AG10803 (cell line): ENCODE results near the gene PNPLA7.

Source experiments
- DNase-seq: peaks from one replicate; pipeline ENCODE4 v3.0.0; 2010; ENCODE audit warnings: low read depth
- H3K4me3 ChIP-seq: 2 replicates; pipeline ENCODE4 v1.5.1; 2011; ENCODE audit warnings: mild to moderate bottlenecking, low read length, control low read depth
- TF ChIP-seq, protein P1 (sequence below): conservative IDR thresholded peaks from 2 replicates; pipeline ENCODE4 v1.5.1; 2011; ENCODE audit warnings: mild to moderate bottlenecking, low read length, control low read depth, inconsistent platforms

PNPLA7 gene

GRCh38 chr9:137459152-137459600 lies 91.0 kb downstream of the PNPLA7 start, which contains the start of gene NSMF:
Gene NSMF (minus strand): TSS chr9:137459334. CDS start chr9:137459102, 232 bp downstream.
- peak within 1 kb of the TSS; percentile 67 for H3K4me3 ChIP-seq
- TF ChIP-seq, protein P1, sequence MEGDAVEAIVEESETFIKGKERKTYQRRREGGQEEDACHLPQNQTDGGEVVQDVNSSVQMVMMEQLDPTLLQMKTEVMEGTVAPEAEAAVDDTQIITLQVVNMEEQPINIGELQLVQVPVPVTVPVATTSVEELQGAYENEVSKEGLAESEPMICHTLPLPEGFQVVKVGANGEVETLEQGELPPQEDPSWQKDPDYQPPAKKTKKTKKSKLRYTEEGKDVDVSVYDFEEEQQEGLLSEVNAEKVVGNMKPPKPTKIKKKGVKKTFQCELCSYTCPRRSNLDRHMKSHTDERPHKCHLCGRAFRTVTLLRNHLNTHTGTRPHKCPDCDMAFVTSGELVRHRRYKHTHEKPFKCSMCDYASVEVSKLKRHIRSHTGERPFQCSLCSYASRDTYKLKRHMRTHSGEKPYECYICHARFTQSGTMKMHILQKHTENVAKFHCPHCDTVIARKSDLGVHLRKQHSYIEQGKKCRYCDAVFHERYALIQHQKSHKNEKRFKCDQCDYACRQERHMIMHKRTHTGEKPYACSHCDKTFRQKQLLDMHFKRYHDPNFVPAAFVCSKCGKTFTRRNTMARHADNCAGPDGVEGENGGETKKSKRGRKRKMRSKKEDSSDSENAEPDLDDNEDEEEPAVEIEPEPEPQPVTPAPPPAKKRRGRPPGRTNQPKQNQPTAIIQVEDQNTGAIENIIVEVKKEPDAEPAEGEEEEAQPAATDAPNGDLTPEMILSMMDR, result no peak
- DNase-seq, result peak; percentile 83

DNA sequence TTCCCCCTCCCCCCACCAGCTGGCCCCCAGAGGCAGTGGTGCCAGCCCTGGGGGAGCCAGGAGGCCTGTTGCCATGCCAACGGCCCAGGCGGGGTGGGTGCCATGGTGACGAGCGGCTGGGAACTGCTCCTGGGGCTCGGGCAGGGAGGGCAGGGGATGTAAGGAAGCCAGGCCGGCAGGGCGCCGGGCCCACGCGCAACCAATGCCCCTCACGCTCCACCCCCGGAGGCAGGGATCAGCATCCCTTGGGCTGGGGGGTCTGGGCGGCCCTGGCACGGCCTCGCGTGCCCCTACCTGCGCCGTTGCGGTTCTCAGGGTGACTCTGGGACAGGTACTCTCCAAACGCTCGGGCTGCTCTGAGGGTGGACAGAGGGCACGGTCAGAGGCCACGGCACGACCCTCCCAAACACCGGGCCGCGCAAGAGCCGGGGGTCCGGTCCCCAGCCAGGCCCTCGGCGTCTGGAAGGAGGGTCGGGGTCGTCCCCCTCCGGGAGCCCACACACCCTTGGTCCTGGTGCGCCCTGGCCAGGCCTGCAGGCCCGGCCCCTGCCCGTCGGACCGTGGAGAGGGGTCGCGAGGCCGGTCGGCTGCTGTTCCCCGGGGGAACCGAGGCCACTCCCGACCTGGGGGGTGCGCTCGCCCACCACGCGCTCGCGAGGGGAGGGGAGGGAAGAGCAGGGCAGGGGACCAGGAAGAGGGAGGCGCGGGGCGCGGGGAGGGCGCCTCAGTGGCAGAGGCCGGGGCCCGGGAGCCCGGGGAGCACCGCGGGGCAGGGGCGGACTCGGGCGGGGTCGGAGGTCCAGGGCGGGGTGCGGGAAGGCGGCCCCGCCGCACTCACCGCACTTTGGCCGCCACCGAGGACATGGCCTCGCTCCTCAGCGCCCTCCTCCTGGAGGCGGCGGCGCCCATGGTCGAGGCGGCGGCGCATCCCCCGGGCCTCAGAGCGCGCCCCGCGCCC lies 91.7 kb downstream of the PNPLA7 start:
- DNase-seq, result no peak
- TF ChIP-seq, protein P1, result no peak
- peak overlapping the region; percentile 67 for H3K4me3 ChIP-seq

- peak overlapping the region; percentile 67 for H3K4me3 ChIP-seq
- DNase-seq, result no peak
- TF ChIP-seq, protein P1, result no peak
These were observed 92.6 kb downstream of the PNPLA7 start for GRCh38 chr9:137457406-137458193.

- TF ChIP-seq, protein P1, result no peak
- DNase-seq, result no peak
- H3K4me3 ChIP-seq, result no peak overlapping the region
These were observed 93.3 kb downstream of the PNPLA7 start for GRCh38 chr9:137456864-137457405.

DNA sequence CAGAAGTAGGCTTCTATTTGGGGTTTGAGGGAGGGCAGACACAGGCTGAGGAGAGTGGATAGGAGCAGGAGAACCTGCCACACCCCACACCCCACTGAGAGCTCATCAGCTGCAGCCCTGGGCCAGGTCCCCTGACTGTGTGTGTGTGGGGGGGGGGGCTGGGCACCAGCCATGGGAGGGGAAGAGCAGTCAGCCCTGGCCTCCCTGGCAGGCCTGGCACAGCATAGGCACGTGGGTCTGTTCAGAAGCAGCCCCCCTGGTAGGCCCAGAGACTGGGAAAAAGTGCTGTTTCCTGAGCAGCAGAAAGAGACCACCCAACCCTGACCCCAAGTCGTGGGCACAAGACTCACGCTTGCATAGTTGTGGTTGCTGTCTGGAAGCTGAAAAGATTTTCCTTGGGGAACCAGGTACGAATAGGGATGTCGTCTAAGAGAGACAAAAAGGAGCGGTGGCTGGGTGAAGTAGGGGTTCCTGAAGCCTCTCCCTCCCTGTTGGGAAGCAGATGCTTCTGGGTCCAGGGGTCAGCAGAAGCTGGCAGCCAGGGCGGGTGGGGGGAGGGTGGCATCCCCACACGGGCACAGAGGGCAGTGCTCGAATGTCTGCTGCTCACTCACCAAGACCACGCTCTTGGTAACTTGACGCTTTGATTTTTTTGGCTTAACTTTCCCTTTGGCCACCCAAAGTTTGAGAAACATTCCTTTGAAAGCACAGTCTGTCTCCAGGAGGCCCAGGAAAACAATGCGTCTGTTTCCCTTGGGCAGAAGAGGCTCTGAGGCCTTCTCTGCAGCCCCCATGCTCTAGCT lies 93.9 kb downstream of the PNPLA7 start:
- TF ChIP-seq, protein P1, result no peak
- peak; percentile 16 for DNase-seq
- H3K4me3 ChIP-seq, result no peak overlapping the region

- DNase-seq, result no peak
- H3K4me3 ChIP-seq, result no peak overlapping the region
- TF ChIP-seq, protein P1, result no peak
These were observed 94.7 kb downstream of the PNPLA7 start for GRCh38 chr9:137455359-137455991.
